ENCODE results near the gene PSMD5.

GRCh38 chr9:120787933-120788332 lies 54.8 kb downstream of the PSMD5 start:
- TF ChIP-seq, protein P1, sequence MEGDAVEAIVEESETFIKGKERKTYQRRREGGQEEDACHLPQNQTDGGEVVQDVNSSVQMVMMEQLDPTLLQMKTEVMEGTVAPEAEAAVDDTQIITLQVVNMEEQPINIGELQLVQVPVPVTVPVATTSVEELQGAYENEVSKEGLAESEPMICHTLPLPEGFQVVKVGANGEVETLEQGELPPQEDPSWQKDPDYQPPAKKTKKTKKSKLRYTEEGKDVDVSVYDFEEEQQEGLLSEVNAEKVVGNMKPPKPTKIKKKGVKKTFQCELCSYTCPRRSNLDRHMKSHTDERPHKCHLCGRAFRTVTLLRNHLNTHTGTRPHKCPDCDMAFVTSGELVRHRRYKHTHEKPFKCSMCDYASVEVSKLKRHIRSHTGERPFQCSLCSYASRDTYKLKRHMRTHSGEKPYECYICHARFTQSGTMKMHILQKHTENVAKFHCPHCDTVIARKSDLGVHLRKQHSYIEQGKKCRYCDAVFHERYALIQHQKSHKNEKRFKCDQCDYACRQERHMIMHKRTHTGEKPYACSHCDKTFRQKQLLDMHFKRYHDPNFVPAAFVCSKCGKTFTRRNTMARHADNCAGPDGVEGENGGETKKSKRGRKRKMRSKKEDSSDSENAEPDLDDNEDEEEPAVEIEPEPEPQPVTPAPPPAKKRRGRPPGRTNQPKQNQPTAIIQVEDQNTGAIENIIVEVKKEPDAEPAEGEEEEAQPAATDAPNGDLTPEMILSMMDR (IDR thresholded peaks at IDR 0.05), result no peak
- TF ChIP-seq POLR2A (IDR thresholded peaks at IDR 0.05) (no peak), POLR2AphosphoS5 (IDR thresholded peaks at IDR 0.05) (no peak), EP300 (IDR thresholded peaks at IDR 0.05) (no peak)

Measured in suprapubic skin (tissue), 4 donors.